Transverse colon (tissue), 4 donors: ENCODE results near the gene GRIN2A. TPM values are rescaled to one million over a fixed set of nuclear protein-coding genes. Genes with fewer than 3 reads are reported as not detected.

Experiments
- DNase-seq: peaks from one replicate; pipeline ENCODE4 v3.0.0-alpha.2; 2019
- H3K27ac ChIP-seq, 4 donors: fragments of 200-600 bp; sonication (generic); 2 replicates each; pipeline ENCODE4 v1.5.1; 2016 to 2018; ENCODE audit warnings: inconsistent platforms in 4 of 4
- H3K27me3 ChIP-seq: fragments of 200-600 bp; sonication (generic); 2 replicates; pipeline ENCODE4 v1.5.1; 2017; ENCODE audit warnings: inconsistent platforms
- H3K36me3 ChIP-seq, 4 donors: fragments of 200-600 bp; sonication (generic); 2 replicates each; pipeline ENCODE4 v1.5.1; 2017 to 2019; ENCODE audit warnings: inconsistent platforms in 4 of 4
- H3K4me1 ChIP-seq, 4 donors: fragments of 200-600 bp; sonication (generic); 2 replicates each; pipeline ENCODE4 v1.5.1; 2017 to 2020; ENCODE audit warnings: inconsistent platforms in 4 of 4
- H3K4me3 ChIP-seq, 4 donors: fragments of 200-600 bp; sonication (generic); 1 replicate in 1 of 4; 2 replicates in 3 of 4; pipeline versions ENCODE4 v1.5.1 to v1.6.1; 2017 to 2019; ENCODE audit warnings: inconsistent platforms in 4 of 4
- H3K9me3 ChIP-seq, 2 donors: fragments of 200-600 bp; sonication (generic); 2 replicates each; pipeline ENCODE4 v1.5.1; 2017 to 2019; ENCODE audit warnings: inconsistent platforms in 2 of 2
- CTCF ChIP-seq, 5 experiments: fragments of 200-600 bp in 3 of 5; fragments of 450-650 bp in 2 of 5; sonication (generic) in 3 of 5; IDR thresholded peaks; 1 replicate in 2 of 5; 2 replicates in 3 of 5; pipeline ENCODE4 v1.5.1; 2016 to 2017; ENCODE audit warnings: antibody characterized with exemption in 5 of 5, inconsistent platforms in 3 of 5, mild to moderate bottlenecking in 2 of 5, moderate library complexity in 1 of 5
- EP300 ChIP-seq: sonication (generic); formaldehyde crosslinking; IDR thresholded peaks from one replicate; pipeline ENCODE4 v1.6.1; 2017; ENCODE audit warnings: antibody characterized with exemption, low read depth
- POLR2A ChIP-seq: fragments of 450-650 bp; IDR thresholded peaks from one replicate; pipeline ENCODE4 v1.6.1; 2016; ENCODE audit warnings: antibody characterized with exemption, mild to moderate bottlenecking, moderate library complexity
- POLR2AphosphoS5 ChIP-seq, 3 donors: sonication (generic); formaldehyde crosslinking; IDR thresholded peaks; one replicate each; pipeline ENCODE4 v1.6.1; 2016; ENCODE audit warnings: antibody characterized with exemption in 3 of 3
- WGBS, 2 donors: methylation state at CpG; one replicate each; pipeline ENCODE4 v1.1.5; 2018; ENCODE audit warnings: low coverage in 1 of 2; 5-methylcytosine and 5-hydroxymethylcytosine counted together
- in situ Hi-C, 4 donors: fragments of 200-750 bp; cut with MboI; loops; one replicate each; pipeline versions ENCODE4 v1.15.0 to v1.15.1; 2017; ENCODE audit warnings: low sequenced_read_pairs in 3 of 4, low pct_ligation_motif_present in 1 of 4, low pct_unique_long_range_greater_than_20kb in 1 of 4
- intact Hi-C: fragments of 100-400 bp; cut with DNase I; formaldehyde crosslinking; loops from one replicate; pipeline ENCODE4 v1.15.1; 2023; ENCODE audit warnings: low total_unique reads
- total RNA-seq, 4 donors: library from RNA; depleted of rRNA; stranded (reverse); fragments of >200 nt; gene quantifications; one replicate each; pipeline ENCODE4 v1.1.0, GENCODE V29; 2016

Gene GRIN2A
- total RNA-seq, 4 donors from 2014 or later, result 0.14 to 0.37 (median 0.18) TPM

- Histone ChIP-seq H3K27me3 (no peaks in the 10 kb centered on the region), H3K4me1 (no peaks in the 10 kb centered on the region), H3K4me3 (no peak overlapping the region), H3K27ac (no peak overlapping the region), H3K9me3 (no peaks in the 10 kb centered on the region), H3K36me3 (no peaks in the 10 kb centered on the region)
- no peak for DNase-seq
- TF ChIP-seq POLR2AphosphoS5 (IDR thresholded peaks at IDR 0.05), result no peak
- no peak for TF ChIP-seq CTCF (IDR thresholded peaks at IDR 0.05)
- TF ChIP-seq EP300, result no peak
- TF ChIP-seq POLR2A, result no peak
- in situ Hi-C loops (no loop called here), intact Hi-C loops (no loop called here)
- WGBS, 2 donors, result 90 to 92% methylated on average over 5 of the region's 5 CpGs
Measured at GRCh38 chr16:10022098-10022497, 160.1 kb downstream of the GRIN2A start.

GRCh38 chr16:10020866-10021265 is 161.4 kb downstream of the GRIN2A start:
- in situ Hi-C loops, result no loop called here

GRCh38 chr16:10016752-10017151 is 165.5 kb downstream of the GRIN2A start:
- WGBS, 2 donors, result 59% methylated on average over 3 of the region's 3 CpGs; no CpG with 5 or more reads in 1 of the 2 donors
- peaks cover 4% of the 10 kb centered on the region for H3K27me3 ChIP-seq
- in situ Hi-C loops, result no loop called here
- no peaks in the 10 kb centered on the region for H3K9me3 ChIP-seq
- H3K4me3 ChIP-seq, result no peak overlapping the region
- DNase-seq, result no peak
- H3K36me3 ChIP-seq, result no peaks in the 10 kb centered on the region
- H3K27ac ChIP-seq, result no peak overlapping the region
- no peaks in the 10 kb centered on the region for H3K4me1 ChIP-seq
- TF ChIP-seq POLR2A, result no peak
- TF ChIP-seq CTCF (IDR thresholded peaks at IDR 0.05), result no peak
- no peak for TF ChIP-seq EP300
- intact Hi-C loops, result no loop called here

More at GRCh38 chr16:10020866-10021265, 161.4 kb downstream of the GRIN2A start:
- Histone ChIP-seq H3K4me1 (no peaks in the 10 kb centered on the region), H3K27me3 (no peaks in the 10 kb centered on the region), H3K36me3 (no peaks in the 10 kb centered on the region), H3K27ac (no peak overlapping the region), H3K9me3 (no peaks in the 10 kb centered on the region), H3K4me3 (no peak overlapping the region)
- no peak for TF ChIP-seq CTCF (IDR thresholded peaks at IDR 0.05)
- no peak for TF ChIP-seq POLR2AphosphoS5 (IDR thresholded peaks at IDR 0.05)
- TF ChIP-seq EP300, result no peak
- no peak for TF ChIP-seq POLR2A
- WGBS, 2 donors, result 62% methylated on average over 3 of the region's 3 CpGs; no CpG with 5 or more reads in 1 of the 2 donors
- no peak for DNase-seq
- intact Hi-C loops, result no loop called here

GRCh38 chr16:10015397-10015796 is 166.8 kb downstream of the GRIN2A start:
- in situ Hi-C loops (no loop called here), intact Hi-C loops (no loop called here)
- 80 to 82% methylated on average over 2 to 3 of the region's 3 CpGs for WGBS, 2 donors
- H3K4me1 ChIP-seq, result no peaks in the 10 kb centered on the region
- H3K9me3 ChIP-seq, result no peaks in the 10 kb centered on the region
- DNase-seq, result no peak
- no peaks in the 10 kb centered on the region for H3K36me3 ChIP-seq
- H3K27me3 ChIP-seq, result peaks cover 4% of the 10 kb centered on the region
- no peak overlapping the region for H3K27ac ChIP-seq
- H3K4me3 ChIP-seq, result no peak overlapping the region
- TF ChIP-seq POLR2A (no peak), EP300 (no peak), POLR2AphosphoS5 (IDR thresholded peaks at IDR 0.05) (no peak), CTCF (IDR thresholded peaks at IDR 0.05) (no peak)
